GM12873 (cell line): ENCODE data around the gene KCNT2.

ENCODE experiments used
- CTCF ChIP-seq: IDR thresholded peaks from 2 replicates; pipeline ENCODE4 v1.5.1; 2012; ENCODE audit warnings: low read depth, mild to moderate bottlenecking, moderate library complexity, low read length, control low read depth; ENCODE audit not compliant: insufficient read depth; ENCODE audit errors: missing control alignments

Gene KCNT2

GRCh38 chr1:196559314-196559713, 48.9 kb downstream of the KCNT2 start:
- no peak for TF ChIP-seq CTCF

GRCh38 chr1:196558411-196558810, 49.8 kb downstream of the KCNT2 start:
- TF ChIP-seq CTCF, result no peak

GRCh38 chr1:196557797-196558196, 50.4 kb downstream of the KCNT2 start:
- TF ChIP-seq CTCF, result no peak

DNA sequence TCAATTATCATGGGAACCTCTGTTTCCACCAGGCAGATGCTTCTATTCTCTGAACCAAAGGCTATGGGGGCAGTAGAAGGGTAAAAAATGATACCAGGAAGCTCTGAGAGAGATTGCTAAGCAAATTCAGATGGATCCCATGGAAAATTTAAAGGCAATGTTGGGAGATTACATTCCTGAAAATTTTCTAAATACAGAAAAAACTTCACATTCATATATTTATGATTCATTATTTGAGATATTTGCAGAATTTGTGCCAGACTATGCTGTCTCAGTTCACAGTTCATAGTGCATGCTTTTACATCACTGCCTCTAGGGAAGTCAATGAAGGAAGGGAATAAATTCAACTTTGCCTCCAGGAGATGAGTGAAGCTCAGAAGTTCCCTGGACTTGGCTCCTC, 57.5 kb downstream of the KCNT2 start:
- no peak for TF ChIP-seq CTCF

DNA sequence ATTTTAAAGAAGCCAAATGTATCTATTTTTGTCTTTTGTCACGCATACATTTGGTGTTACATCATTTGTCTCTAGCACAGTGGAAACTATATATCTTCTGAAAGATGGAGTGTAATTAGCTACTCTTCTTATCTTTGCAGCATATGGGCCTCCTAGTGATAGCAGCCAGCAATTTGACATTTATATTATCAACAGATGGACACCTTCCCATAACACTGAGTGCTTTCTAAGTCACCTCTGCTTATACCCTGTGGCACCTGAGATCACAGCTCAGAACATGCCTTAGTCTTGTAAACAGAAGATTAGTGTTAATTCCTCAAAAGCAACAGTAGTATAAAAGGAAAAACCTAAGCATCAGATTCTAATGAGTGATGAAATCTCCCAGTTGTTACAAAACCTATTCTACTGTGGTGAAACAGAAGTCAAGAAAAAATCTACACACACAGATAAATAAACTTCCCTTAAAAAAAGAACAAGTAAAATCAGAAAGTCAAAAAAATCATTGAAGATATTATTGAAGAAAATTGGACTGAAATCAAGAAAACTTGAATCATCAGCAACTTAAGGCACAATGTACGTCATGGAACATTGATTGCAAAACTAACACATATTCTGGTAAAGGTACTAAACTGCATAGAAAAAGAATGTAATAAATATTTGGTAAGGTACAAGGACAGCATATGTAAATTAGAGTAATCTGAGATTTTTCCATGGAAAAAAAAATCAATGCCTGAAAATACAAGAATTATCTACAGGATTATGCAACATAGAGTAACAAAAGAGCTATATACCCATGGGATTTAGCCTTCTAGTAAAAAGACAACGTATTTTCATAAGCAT, 61.7 kb downstream of the KCNT2 start:
- no peak for TF ChIP-seq CTCF

- TF ChIP-seq CTCF, result no peak
Observed at GRCh38 chr1:196545222-196545621, 63.0 kb downstream of the KCNT2 start.

GRCh38 chr1:196544617-196545016, 63.6 kb downstream of the KCNT2 start:
- no peak for TF ChIP-seq CTCF
